H9 (cell line): ENCODE data around the gene AURKA. TPM values are rescaled to one million over a fixed set of nuclear protein-coding genes. Genes with fewer than 3 reads are reported as not detected.

Experiments used
- DNase-seq: peaks from one replicate; pipeline ENCODE4 v3.0.0-alpha.2; 2017
- H2AFZ ChIP-seq: one replicate; pipeline ENCODE4 v1.6.1; 2013; ENCODE audit warnings: mild to moderate bottlenecking, low read length, control low read depth, moderate library complexity
- H2AK5ac ChIP-seq: 2 replicates; pipeline ENCODE4 v1.6.1; 2013; ENCODE audit warnings: low read length, control low read depth, mixed read lengths; ENCODE audit not compliant: insufficient read length
- H2BK120ac ChIP-seq: one replicate; pipeline ENCODE4 v1.6.1; 2013; ENCODE audit warnings: low read depth, mild to moderate bottlenecking, low read length, control low read depth, inconsistent platforms; ENCODE audit not compliant: poor library complexity, severe bottlenecking
- H2BK12ac ChIP-seq: 2 replicates; pipeline ENCODE4 v1.6.1; 2013; ENCODE audit warnings: low read length, control low read depth, mixed read lengths, low read depth; ENCODE audit not compliant: insufficient read length
- H2BK15ac ChIP-seq: 2 replicates; pipeline ENCODE4 v1.6.1; 2013; ENCODE audit warnings: low read depth, low read length, control low read depth
- H2BK20ac ChIP-seq: one replicate; pipeline ENCODE4 v1.6.1; 2013; ENCODE audit warnings: low read depth, mild to moderate bottlenecking, low read length, control low read depth, inconsistent platforms; ENCODE audit not compliant: poor library complexity, severe bottlenecking
- H2BK5ac ChIP-seq: 2 replicates; pipeline ENCODE4 v1.6.1; 2013; ENCODE audit warnings: low read length, control low read depth, mixed read lengths; ENCODE audit not compliant: insufficient read length
- H3K14ac ChIP-seq: 2 replicates; pipeline ENCODE4 v1.6.1; 2013; ENCODE audit warnings: low read length, control low read depth; ENCODE audit not compliant: insufficient read depth
- H3K18ac ChIP-seq: 2 replicates; pipeline ENCODE4 v1.6.1; 2013; ENCODE audit warnings: low read depth, mild to moderate bottlenecking, mixed read lengths, low read length, control low read depth; ENCODE audit not compliant: insufficient read length
- H3K23ac ChIP-seq: 2 replicates; pipeline ENCODE4 v1.6.1; 2013; ENCODE audit warnings: low read length, control low read depth, mixed read lengths, low read depth; ENCODE audit not compliant: insufficient read length
- H3K23me2 ChIP-seq: 2 replicates; pipeline ENCODE4 v1.6.1; 2013; ENCODE audit warnings: low read depth, mild to moderate bottlenecking, mixed read lengths, low read length, control low read depth; ENCODE audit not compliant: insufficient read length, poor library complexity, severe bottlenecking
- H3K27ac ChIP-seq: 2 replicates; pipeline ENCODE4 v1.5.1; 2013; ENCODE audit warnings: low read length, control low read depth, mixed read lengths, low read depth; ENCODE audit not compliant: insufficient read length
- H3K27me3 ChIP-seq: 2 replicates; pipeline ENCODE4 v1.6.1; 2013; ENCODE audit warnings: low read length, control low read depth, inconsistent platforms; ENCODE audit not compliant: insufficient read depth
- H3K4ac ChIP-seq: 2 replicates; pipeline ENCODE4 v1.6.1; 2013; ENCODE audit warnings: low read depth, mild to moderate bottlenecking, control low read depth, inconsistent platforms, low read length, moderate library complexity
- H3K4me1 ChIP-seq: 2 replicates; pipeline ENCODE4 v1.6.1; 2013; ENCODE audit warnings: low read length, control low read depth, inconsistent platforms; ENCODE audit not compliant: insufficient read depth
- H3K4me2 ChIP-seq: 2 replicates; pipeline ENCODE4 v1.6.1; 2013; ENCODE audit warnings: low read length, control low read depth, mixed read lengths; ENCODE audit not compliant: insufficient read length, insufficient read depth
- H3K56ac ChIP-seq: 2 replicates; pipeline ENCODE4 v1.6.1; 2013; ENCODE audit warnings: low read depth, mild to moderate bottlenecking, mixed read lengths, low read length, control low read depth; ENCODE audit not compliant: insufficient read length
- H3K79me1 ChIP-seq: 2 replicates; pipeline ENCODE4 v1.6.1; 2013; ENCODE audit warnings: low read depth, mild to moderate bottlenecking, moderate library complexity, low read length, control low read depth, inconsistent platforms; ENCODE audit not compliant: insufficient read depth, poor library complexity, severe bottlenecking
- H3K79me2 ChIP-seq: 2 replicates; pipeline ENCODE4 v1.6.1; 2013; ENCODE audit warnings: low read length, control low read depth, inconsistent platforms; ENCODE audit not compliant: insufficient read depth
- H3K9ac ChIP-seq: 2 replicates; pipeline ENCODE4 v1.6.1; 2013; ENCODE audit warnings: low read length, control low read depth, mixed read lengths; ENCODE audit not compliant: insufficient read length; ENCODE audit errors: extremely low read depth
- H3K9me3 ChIP-seq: one replicate; pipeline ENCODE4 v1.6.1; 2013; ENCODE audit warnings: low read depth, low read length, inconsistent platforms; ENCODE audit not compliant: control insufficient read depth
- H3T11ph ChIP-seq: one replicate; pipeline ENCODE4 v1.6.1; 2013; ENCODE audit warnings: mild to moderate bottlenecking, low read length, control low read depth, inconsistent platforms
- H4K20me1 ChIP-seq: one replicate; pipeline ENCODE4 v1.6.1; 2013; ENCODE audit not compliant: control insufficient read depth, insufficient read length, insufficient read depth
- H4K5ac ChIP-seq: 2 replicates; pipeline ENCODE4 v1.6.1; 2013; ENCODE audit warnings: low read depth, mild to moderate bottlenecking, mixed read lengths, low read length, control low read depth; ENCODE audit not compliant: insufficient read length
- H4K8ac ChIP-seq: replicated peaks from 2 replicates; pipeline ENCODE4 v1.6.1; 2013; ENCODE audit warnings: low read length, control low read depth, mixed read lengths, low read depth; ENCODE audit not compliant: insufficient read length
- H4K91ac ChIP-seq: 2 replicates; pipeline ENCODE4 v1.6.1; 2013; ENCODE audit warnings: low read depth, mild to moderate bottlenecking, moderate library complexity, mixed read lengths, low read length, control low read depth; ENCODE audit not compliant: insufficient read length
- H3K27ac Mint-ChIP-seq, 3 experiments: 2 replicates in 2 of 3; 3 replicates in 1 of 3; pipeline ENCODE4 v1.8.0; 2020 to 2021; ENCODE audit warnings: mixed read lengths in 3 of 3, mild to moderate bottlenecking in 1 of 3, moderate library complexity in 1 of 3
- H3K27me3 Mint-ChIP-seq: 2 replicates; pipeline ENCODE4 v1.8.0; 2021; ENCODE audit warnings: low read depth, mild to moderate bottlenecking, moderate library complexity, mixed read lengths
- H3K36me3 Mint-ChIP-seq, 3 experiments: 2 replicates in 2 of 3; 3 replicates in 1 of 3; pipeline ENCODE4 v1.8.0; 2020 to 2021; ENCODE audit warnings: low read depth in 3 of 3, mixed read lengths in 3 of 3; ENCODE audit not compliant: insufficient read depth in 1 of 3
- H3K4me1 Mint-ChIP-seq, 2 experiments: 2 replicates each; pipeline ENCODE4 v1.8.0; 2020; ENCODE audit warnings: mixed read lengths in 2 of 2
- H3K4me3 Mint-ChIP-seq, 2 experiments: 2 replicates in 1 of 2; 3 replicates in 1 of 2; pipeline ENCODE4 v1.8.0; 2020 to 2021; ENCODE audit warnings: mild to moderate bottlenecking in 2 of 2, mixed read lengths in 2 of 2, moderate library complexity in 1 of 2
- H3K9me3 Mint-ChIP-seq, 2 experiments: 2 replicates in 1 of 2; 3 replicates in 1 of 2; pipeline ENCODE4 v1.8.0; 2020; ENCODE audit warnings: mild to moderate bottlenecking in 2 of 2, mixed read lengths in 2 of 2, moderate library complexity in 1 of 2
- CTCF ChIP-seq: fragments of 200-600 bp; sonication (generic); conservative IDR thresholded peaks from 3 replicates; pipeline ENCODE4 v1.8.0; 2021; ENCODE audit warnings: antibody characterized with exemption, mild to moderate bottlenecking
- WGBS: extraction: QIAGEN DNeasy Blood & Tissue Kit; methylation state at CpG from one replicate; pipeline ENCODE4 v1.1.7; 2013; ENCODE audit warnings: missing lambda C conversion rate, low lambda C conversion rate, mixed read lengths; ENCODE audit not compliant: insufficient read length; ENCODE audit errors: extremely low coverage; 5-methylcytosine and 5-hydroxymethylcytosine counted together
- total RNA-seq: library from RNA; stranded (reverse); gene quantifications from 2 replicates; pipeline ENCODE4 v1.2.1, GENCODE V29; 2021

The AURKA gene
- total RNA-seq, 1 experiment from 2014 or later, result 86.8 TPM

- no peak overlapping the region for H2BK20ac ChIP-seq
- H3K79me1 ChIP-seq, result no peaks in the 10 kb centered on the region
- H2BK120ac ChIP-seq, result no peak overlapping the region
- H3K4me1 ChIP-seq, result no peaks in the 10 kb centered on the region
- H2AFZ ChIP-seq, result no peak overlapping the region
- H3T11ph ChIP-seq, result no peak overlapping the region
- Mint-ChIP-seq H3K9me3 (peaks cover 84 to 92% of the 10 kb centered on the region in 2 experiments), H3K27me3 (peaks cover 5% of the 10 kb centered on the region; the same call in 1 of the 2 replicates), H3K4me1 (no peaks in the 10 kb centered on the region), H3K27ac (no peak overlapping the region), H3K36me3 (peaks cover 2 to 34% (median 10%) of the 10 kb centered on the region in 3 experiments; a peak in 5 of 7 replicates), H3K4me3 (no peak overlapping the region; a peak in 1 of 5 replicates)
- H4K91ac ChIP-seq, result no peak overlapping the region
- H3K4ac ChIP-seq, result no peak overlapping the region
- H3K23ac ChIP-seq, result no peak overlapping the region
- no peaks in the 10 kb centered on the region for H3K27me3 ChIP-seq
- no peaks in the 10 kb centered on the region for H4K20me1 ChIP-seq
- no peak overlapping the region for H3K27ac ChIP-seq
- no peak overlapping the region for H4K5ac ChIP-seq
- H3K79me2 ChIP-seq, result no peaks in the 10 kb centered on the region
- no peak overlapping the region for H4K8ac ChIP-seq
- no peak overlapping the region for H3K56ac ChIP-seq
- H3K14ac ChIP-seq, result no peak overlapping the region
- no peak overlapping the region for H2BK15ac ChIP-seq
- no peak overlapping the region for H3K4me2 ChIP-seq
- H2BK5ac ChIP-seq, result no peak overlapping the region
- H3K9ac ChIP-seq, result no peak overlapping the region
- no peak for DNase-seq
- no CpG with 5 or more reads among the region's 6 CpGs for WGBS
- no peak overlapping the region for H2BK12ac ChIP-seq
- H2AK5ac ChIP-seq, result no peak overlapping the region
- H3K18ac ChIP-seq, result no peak overlapping the region
- H3K23me2 ChIP-seq, result no peaks in the 10 kb centered on the region
- TF ChIP-seq CTCF, result no peak
- peaks cover 69% of the 10 kb centered on the region for H3K9me3 ChIP-seq
Measured at GRCh38 chr20:56323656-56324055, 68.4 kb downstream of the AURKA start.
